ENCODE data around the gene NARF. TPM values are rescaled to one million over a fixed set of nuclear protein-coding genes. Genes with fewer than 3 reads are reported as not detected.

The NARF gene
- total RNA-seq, 2 donors from 2014 or later = 217 to 295 TPM

Other genes starting within 250 kb of the NARF start
- 10 to 100 TPM; 34.0 to 82.2 TPM for gene CCDC57, start 245.9 kb upstream of the NARF start, total RNA-seq
- gene SLC16A3, start 229.7 kb upstream of the NARF start, total RNA-seq = 100 to 1,000 TPM; 241 to 534 TPM
- 100 to 1,000 TPM; 160 to 215 TPM for gene CSNK1D, start 185.0 kb upstream of the NARF start, total RNA-seq
- gene CD7, start 141.1 kb upstream of the NARF start, total RNA-seq = 10 to 100 TPM; 61.8 to 73.6 TPM
- under 1 TPM in 1 of 2 donors, not detected in 1; 0.56 TPM for gene SECTM1, start 125.0 kb upstream of the NARF start, total RNA-seq
- not detected for gene TEX19, start 99.5 kb upstream of the NARF start, total RNA-seq
- not detected for gene UTS2R, start 87.0 kb upstream of the NARF start, total RNA-seq
- 10 to 100 TPM; 19.5 to 40.1 TPM for gene HEXD, start 40.4 kb upstream of the NARF start, total RNA-seq
- 10 to 100 TPM; 29.7 to 30.1 TPM for gene OGFOD3, start 40.2 kb upstream of the NARF start, total RNA-seq
- gene CYBC1, start 8.0 kb upstream of the NARF start, total RNA-seq = 100 to 1,000 TPM; 300 to 380 TPM
- gene FOXK2, start 61.0 kb downstream of the NARF start, total RNA-seq = 100 to 1,000 TPM in 1 of 2 donors, 10 to 100 TPM in 1; 60.9 to 108 TPM
- gene WDR45B, start 189.7 kb downstream of the NARF start, total RNA-seq = 10 to 100 TPM; 68.0 to 75.7 TPM
- gene RAB40B, start 240.0 kb downstream of the NARF start, total RNA-seq = 1 to 10 TPM; 1.1 to 1.2 TPM